Inflammatory macrophage (primary cell): ENCODE measurements around the gene COPS8.
A peak's percentile ranks its signal among the peaks of the same experiment; 100 is the strongest.

Source experiments
- DNase-seq, 2 donors: peaks; one replicate each; pipeline ENCODE4 v3.0.0-alpha.2; 2020 to 2022

The COPS8 gene

DNA sequence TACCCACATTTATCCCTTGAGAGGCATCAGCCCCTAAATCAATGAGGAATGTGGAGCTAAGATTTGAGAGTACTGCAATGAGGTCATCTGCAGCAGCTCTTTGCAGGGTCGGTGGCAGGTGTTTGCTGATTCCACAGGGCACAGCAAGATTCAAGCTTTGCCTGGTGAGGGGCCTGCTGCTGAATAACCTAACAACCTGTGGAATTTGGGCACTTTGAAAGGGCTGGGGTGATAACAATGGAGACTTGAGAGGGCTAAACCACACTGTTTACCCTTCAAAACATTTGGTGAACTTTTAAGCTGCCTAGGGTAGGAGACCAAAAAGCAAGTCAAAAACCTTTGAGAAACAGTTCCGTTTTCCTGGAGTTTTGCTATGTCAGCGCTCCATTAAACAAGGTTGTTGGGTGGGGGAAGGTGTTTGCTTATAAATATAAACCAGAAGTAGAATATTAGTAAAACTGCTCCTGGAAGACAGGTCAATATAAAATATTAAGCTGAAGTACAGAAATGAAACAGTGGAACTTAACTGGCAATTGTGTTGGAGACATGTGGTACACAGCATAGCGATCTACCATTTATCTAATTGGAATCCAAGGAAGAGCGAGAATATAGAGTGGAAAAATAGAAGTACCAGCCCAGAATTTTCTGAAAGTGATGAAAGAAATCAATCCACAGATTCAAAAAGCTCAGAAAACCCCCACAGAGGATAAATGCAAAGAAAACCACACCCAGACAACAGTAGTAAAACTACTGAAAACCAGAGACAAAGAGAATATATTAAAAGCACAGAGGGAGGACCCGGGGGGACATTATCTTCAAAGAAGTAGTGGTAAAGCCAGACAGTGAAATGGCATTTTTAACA lies 15.7 kb downstream of the COPS8 start:
- no peak for DNase-seq

DNA sequence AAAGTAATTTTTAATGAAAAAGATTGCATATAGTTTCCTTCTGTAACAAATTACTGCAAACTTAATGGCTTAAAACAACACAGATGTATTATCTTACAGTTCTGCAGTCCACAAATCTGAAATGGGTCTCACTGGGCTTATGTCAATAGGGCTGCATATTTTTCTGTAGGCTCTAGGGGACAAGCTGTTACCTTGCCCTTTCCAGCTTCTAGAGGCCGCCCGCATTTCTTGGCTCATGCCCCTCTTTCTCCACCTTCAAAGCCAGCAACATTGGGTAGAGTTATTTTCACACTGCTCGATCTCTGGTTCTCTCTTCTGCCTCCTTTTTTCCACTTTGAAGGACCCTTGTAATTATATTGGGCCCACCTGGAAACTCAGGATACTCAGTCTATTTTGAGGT lies 16.7 kb downstream of the COPS8 start:
- DNase-seq = no peak

DNA sequence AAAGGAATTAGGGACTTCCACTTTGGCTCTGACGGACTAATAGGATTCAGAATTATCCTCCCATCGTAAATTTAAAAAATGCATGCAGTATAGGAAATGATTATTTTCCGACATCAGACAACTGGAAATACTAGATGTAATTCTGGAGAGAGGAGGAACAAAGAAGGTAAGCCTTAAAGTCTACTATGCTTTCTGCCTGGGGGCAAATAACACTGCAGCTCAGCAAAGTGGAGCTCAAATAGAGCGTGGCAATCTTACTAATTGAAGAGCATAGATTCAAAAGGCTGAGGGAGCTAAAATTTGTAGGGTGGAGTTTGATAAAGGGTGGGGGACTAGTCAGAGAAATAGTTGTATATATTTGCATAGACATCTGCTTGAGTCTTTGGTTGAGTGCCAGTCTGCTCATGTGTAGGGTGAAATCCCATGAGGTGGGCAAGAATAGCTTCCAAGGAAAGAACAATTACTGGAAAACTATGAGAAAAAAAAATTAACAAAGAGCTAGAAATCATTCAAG lies 23.8 kb downstream of the COPS8 start:
- DNase-seq = no peak

DNA sequence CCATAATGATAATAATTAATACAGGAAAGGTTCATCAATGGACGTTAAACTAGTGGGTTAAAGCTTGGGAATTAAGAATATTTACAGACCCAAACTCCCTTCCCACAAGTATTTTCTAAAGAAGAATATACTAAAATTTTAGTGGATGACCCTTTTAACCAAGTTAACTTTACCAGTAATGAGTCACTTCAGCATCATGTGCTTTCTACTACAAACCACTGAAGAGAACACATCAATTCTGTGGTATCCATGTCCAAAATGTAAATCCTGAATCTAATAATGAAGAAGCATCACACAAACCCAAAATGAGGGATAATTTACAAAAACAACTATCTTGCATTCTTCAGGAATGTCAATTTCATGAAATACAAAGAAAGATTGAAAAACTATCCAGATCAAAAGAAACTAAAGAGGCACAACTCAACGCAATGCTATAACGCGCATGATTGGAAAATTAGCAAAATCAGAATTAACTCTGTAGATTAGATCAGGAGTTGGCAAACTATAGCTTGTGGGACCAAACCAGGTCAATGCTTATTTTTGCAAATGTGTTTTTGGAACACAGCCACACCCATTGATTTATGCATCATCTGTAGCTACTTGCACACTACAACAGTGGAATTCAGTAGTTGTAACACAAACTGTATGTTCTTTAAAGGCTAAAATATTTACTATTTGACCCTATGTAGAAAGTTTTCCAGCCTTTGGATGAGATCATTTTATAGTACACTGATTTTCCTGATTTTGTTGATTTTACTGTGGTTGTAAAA lies 27.5 kb downstream of the COPS8 start:
- no peak for DNase-seq

DNA sequence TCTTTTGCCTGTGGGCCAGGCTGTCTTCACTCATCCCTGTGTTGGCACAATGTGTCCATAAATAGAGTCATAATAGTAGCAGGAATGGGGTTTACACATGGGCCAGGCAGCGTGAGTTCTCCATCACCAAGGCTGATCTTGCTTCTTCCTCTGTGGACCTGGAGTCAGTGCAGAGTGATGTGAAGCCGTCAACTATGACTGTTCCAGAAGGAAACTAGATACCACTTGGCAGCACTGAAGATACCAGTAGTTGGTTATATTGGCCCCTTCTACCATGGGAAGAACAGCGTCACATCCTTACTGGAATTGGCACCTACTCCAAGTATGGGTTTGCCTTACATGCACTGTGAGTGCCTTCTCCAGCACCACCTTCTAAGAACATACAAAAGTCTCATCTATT lies 30.2 kb downstream of the COPS8 start:
- no peak for DNase-seq

DNA sequence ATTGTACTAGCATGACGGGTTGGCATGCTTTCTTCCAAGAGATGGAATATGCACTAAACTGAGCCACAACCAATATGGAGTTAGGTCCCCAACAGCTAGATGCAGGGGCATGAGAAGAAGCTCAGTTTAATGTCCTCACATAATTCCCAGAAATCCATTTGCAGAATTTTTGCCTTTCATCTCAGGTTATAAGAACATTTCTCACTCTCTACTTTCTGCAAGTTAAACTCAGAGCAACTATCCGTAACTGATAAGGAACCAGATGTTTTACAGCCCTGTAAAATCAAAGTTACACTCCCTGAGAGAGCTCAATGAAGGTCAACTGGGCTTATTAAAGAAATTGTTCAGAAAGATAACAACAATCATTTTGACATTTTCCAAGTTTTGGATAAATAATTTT lies 30.7 kb downstream of the COPS8 start:
- DNase-seq = no peak

DNA sequence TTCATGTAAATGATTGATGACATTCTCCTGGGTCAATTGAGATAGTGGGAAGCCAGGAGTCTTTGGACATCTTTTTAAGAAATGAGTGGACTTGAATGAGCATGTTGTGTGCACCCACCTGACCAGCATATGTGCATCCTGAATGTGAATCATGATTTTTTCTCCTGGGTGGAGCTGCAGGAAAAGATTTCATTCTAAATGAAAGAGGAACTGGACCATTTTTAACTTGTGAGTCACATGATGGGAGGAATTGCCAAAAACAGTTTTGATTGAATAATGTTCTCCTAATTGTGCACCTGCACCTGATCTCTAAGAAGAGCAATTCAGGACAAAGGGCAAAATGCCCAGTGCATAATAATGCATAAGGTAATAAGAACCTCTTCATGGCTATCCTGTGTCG lies 32.3 kb downstream of the COPS8 start:
- peak; percentile 26 to 39 for DNase-seq

DNA sequence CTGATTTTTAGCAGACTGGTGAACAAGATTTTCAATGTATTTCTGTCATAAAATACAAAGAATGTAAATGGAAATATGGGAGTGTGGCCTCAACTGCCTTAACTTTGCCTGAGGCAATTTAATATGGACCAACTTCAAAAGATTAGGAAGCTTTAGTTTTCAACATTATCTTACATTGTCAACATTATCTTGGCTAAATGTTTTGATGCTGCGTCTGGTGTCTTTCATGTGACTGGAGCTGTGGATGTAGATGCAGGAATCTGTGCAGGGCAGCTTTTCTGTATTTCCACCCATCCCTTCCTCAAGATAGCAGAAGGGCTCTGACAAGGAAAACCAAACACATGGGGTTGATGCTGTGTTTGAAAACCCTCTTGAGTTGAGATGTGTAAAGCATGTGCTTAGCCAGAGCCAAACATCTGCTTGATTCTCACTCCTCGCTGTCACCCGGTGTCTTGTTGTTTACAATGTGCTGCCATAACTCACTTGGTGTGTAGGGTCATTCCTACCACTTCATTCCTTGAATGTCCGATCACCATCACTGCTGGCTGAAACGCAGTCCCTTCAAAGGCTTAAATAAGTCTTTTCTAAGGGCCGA lies 33.0 kb downstream of the COPS8 start:
- DNase-seq = no peak

DNA sequence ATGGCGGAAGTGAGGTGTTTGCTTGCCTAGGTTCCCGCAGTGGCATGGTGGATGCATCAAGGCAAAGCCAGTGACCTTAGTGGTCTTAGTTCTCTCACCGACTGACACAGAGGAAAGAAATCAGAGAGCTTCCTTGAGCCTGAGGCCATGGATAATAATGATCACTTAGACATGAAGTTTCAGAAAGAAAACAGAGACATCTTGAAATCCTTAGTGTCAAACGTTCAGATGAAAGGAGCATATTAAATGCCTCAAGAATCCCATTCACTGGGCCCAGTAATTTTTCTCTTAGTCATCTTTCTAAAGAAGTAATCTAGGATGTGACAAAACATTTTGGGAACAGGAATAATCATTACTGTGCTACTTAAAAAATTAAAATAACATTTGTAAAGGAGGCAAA lies 35.2 kb downstream of the COPS8 start:
- no peak for DNase-seq

DNA sequence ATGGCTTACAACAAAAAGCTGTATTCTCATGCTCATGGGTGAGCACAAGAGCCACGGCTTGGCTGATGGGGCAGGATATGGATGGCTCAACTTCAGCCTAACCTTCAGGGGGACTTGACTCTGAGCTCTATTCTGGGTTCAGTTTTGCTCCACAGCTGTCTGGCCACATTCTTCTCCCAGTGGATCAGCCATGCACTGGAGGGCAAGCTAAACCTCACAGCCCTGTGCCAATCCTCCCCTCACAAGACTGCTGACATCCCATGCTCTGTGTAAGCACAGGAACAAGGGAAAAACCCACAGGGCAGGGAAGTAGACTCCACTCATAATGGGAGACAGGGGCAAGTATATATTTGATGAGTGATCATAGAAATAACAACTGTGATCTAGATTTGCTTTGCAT lies 35.6 kb downstream of the COPS8 start:
- peak in 1 of 2 donors; percentile 7 for DNase-seq

DNA sequence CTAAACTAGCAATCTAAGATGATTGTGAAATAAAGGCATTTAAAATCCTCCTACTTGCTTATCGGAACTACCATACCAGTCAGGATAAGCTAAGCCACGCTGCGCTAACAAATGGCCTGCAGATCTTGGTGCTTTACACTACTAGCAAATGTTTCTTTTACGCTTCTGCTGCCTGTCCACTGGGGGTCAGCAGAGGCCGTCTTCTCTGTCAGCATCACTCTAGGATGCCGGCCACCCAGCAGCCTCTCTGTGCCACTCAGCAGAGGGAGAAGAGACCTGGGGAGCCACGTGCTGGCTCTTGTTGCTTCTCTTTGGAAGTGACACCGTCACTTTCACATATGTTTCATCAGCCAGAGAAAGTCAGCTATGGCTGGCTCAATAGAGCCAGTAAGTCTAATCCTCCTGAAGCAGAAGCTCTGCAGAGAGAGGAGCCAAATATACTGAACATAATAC lies 36.6 kb downstream of the COPS8 start:
- DNase-seq = peak; percentile 40 to 62

DNA sequence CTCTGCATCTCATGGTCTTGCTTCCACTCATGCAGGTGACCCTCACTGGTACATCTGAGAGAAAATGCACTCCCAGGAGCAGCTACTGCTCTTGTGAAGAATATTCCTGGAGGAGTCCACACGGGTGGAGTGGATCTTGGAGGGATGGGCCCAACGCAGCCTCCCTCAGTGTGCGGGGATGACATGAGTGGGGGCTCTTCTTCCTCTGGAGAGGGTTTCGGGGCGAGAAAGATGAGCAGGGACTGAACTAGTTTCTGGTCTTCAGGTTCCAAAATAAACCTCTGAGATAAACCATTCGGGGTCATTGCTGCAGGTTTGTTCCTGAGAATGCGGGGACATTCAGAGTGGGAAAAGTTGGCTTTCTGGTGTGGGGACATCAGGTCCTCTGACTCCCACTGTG lies 39.1 kb downstream of the COPS8 start:
- no peak for DNase-seq

DNA sequence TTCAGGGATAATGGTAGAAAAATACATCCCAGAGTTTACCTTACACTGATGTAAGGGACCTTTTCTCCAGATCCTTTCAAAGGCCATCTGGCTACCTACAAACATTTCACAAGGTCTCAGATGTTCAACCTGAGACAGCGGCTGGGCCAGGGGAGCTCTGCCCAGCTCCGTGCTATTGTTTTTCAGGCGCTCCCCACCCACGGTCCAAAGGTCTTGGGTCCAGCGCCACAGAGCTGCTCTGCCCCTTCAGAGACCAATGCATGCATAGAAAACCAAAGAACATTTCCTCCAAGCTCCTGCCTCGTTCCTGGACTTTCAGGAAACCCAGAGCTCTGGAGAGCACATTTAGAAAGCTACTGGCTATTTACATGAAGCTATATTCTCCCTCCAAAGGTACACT lies 40.3 kb downstream of the COPS8 start:
- DNase-seq = no peak

DNA sequence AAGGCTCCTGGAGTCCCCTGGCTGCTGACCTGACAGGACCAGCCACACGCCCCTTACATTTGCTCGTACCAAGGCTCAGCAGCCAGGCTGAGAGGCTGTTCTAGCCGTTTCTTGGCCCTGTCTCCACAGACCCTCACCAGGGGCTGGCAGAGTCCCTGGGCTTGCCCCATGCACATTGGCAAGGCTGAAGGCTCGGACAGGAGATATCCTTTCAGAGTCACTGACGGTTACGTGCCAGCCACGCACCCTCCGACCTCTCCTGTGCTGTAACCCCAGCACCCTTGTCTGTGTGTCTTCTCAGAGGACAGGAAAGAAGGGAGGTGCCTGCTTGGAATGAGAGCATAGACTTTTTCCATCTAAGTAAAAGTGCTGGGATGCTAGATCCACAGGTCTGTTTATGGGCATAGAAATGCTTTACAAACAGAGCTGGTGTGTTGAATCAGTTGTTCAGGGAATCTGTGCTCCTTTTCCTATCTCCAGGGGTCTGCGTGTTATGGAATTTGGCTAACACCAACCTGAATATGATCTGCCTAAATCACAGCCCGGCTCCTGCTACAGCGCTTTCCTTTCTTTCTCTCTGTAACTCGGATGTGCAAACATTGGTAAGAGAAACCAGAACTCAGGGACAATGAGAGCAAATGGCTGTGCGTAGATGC lies 41.0 kb downstream of the COPS8 start:
- no peak for DNase-seq

DNA sequence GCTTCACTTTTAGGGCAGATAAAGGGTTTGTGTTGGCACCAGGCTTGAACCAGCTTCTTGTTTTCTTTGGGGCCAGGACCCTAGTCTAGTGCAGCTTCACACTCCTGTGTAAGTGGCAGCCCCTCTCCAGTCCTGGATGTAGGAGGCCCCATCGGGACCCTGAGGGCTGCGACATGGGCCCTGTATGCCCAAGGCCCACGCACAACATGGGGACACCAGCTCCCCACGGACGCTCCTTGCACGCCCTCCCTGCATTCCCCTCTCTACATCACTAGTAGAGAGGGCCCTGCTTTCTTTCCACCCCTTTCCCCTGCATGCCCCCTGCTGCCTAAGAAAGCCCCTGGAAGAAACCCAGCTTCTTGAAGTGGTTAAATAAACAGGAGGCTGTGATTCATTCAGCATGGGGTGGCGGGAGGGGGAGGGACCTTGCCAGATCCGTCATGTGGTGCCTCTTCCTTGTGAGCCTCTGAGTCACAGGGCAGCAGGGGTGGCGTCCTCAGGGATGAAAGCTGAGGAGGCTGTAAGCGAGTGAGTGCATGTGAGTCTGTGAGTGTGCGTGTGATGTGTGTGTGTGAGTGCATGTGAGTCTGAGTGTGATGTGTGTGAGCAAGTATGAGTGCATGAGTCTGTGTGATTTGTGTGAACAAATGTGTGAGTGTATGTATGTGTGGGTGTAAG lies 42.5 kb downstream of the COPS8 start:
- DNase-seq = peak; percentile 67 to 88

DNA sequence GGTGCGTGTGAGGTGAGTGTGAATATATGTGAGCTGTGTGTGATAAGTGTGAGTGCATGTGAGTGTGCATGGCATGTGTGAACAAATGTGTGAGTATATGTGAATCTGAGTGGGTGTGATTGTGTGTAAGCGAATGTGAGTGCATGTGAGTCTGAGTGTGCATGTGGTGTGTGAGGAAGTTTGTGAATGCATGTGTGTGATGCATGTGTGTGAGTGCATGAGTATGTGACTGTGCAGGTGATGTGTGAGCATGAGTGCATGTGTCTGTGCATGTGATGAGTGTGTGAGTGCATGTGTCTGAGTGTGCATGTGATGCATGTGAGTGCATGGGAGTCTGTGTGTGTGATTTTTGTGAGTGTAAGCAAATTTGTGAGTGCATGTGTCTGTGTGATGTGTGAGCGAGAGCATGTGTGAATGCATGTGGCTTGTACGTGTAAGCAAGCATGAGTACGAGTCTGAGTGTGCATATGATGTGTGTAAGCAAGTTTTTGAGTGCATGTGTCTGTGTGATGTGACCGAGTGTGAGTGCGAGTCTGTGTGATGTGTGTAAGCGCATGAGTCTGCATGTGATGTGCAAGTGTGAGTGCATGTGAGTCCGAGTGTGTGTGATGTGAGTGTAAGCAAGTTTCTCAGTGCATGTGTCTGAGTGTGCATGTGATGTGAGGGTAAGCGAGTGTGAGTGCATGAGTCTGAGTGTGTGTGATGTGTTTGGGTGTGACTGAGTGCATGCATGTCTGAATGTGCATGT lies 43.3 kb downstream of the COPS8 start:
- DNase-seq = no peak

DNA sequence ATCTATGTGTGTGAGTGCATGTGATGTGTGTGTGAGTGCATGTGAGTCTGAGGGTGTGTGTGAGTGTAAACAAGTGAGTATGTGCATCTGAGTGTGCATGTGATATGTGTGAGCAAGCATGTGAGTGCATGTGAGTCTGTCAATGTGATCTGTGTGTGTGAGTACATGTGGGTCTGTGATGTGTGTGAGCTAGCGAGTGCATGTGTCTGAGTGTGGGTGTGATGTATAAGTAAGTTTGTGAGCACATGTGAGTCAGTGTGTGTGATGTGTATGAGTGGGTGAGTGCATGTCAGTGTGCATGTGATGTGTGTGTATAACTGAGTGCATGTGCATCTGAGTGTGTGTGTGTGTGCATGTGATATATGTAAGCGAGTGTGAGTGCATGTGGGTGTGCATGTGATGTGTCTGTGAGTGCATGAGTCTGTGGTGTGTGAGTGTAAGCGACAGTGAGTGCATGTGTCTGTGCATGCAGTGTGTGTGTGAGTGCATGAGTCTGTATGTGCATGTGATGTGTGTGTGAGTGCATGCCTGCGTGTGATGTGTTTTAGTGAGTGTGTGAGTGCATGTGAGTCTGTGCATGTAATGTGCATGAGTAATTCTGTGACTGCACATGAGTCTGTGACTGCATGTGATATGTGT lies 44.1 kb downstream of the COPS8 start:
- no peak for DNase-seq

DNA sequence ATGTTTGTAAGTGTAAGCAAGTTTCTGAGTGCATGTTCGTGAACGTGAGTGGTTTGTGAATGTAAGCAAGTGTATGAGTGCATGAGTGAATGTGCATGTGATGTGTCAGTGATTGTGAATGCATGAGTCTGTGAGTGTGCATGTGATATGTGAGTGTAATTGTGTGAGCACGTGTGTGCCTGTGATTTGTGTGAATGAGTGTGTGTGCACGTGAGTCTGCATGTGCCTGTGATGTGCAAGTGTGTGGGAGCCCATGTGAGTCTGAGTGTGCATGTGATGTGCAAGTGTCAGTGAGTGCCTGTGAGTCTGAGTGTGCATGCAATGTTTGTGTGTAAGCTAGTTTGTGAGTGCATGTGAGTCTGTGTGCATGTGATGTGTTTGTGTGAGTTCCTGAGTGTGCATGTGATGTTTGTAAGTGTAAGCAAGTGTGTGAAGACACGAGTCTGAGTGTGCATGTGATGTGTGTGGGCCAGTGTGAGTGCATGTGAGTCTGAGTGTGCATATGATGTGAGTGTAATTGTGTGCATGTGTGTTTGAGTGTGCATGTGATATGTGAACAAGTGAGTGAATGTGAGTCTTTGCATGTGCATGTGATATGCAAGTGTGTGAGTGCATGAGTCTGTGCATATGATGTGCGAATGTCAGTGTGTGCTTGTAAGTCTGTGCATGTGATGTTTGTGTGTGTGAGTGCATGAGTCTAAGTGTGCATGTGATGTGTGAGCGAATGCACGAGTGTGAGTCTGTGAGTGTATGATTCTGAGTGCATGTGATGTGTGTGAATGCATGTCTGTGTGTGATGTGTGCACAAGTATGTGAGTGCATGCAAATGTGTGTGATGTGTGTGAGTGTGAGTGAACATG lies 45.1 kb downstream of the COPS8 start:
- DNase-seq = no peak

DNA sequence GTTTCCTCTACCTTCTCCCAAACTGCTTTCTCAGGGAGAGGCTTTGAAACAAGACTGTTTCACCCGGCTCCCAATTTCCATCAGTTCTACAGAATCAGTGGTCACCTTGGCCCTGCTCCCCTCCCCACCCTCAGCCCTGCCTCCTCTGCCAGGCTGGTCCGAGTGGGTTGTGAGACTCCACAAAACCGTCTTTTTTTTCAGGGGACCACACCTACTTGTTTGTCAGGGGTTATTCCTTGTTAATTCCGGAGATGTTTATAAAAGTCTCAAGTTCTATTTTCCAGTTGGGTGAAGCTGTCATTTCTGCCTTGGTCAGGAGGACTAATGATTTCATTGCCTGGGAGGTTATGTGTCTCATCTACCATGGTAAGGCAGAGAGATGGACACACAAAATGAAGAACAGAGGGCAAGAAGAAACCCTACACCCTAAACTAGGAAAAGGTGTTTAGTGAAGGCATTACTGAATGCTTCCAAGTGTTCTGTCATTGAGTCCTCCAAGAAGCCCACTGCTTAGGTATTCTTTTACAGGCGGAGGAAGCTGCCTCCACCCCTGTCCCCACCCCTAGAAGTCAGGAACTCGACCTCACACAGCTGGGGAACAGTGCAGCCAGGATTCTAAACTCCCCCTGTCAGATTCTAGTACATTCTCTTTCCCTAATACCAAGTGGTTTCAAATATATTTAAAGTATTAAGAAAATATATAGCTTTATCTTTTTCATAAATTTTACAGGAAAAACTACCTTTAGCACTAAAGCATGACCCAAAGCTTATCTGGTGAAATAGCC lies 46.3 kb downstream of the COPS8 start:
- no peak for DNase-seq
